Measurements from ENCODE around the gene CLSTN2.

CLSTN2 gene

DNA sequence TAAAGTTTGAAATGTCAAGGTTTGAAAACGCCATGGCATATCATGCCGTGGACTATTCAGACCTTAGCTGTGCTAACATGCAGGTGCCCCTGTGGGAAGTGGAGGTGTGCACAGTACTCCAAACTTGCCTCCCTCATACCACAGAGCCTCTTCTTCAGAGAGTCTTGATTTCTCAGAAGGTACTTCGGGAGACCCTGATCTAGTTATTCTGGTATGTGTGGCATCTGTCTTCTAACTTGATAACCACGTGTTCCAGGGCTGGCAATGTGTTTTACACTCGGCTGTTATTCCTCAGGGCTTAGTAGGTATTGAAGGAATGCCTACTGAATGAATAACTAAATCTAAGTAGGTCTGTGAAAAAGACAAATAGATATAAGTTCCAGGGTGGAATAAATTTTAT is 309.9 kb downstream of the CLSTN2 start:
- TF ChIP-seq SIN3A (IDR thresholded peaks at IDR 0.05; ENCODE audit: borderline replicate concordance, insufficient read depth, low read length) (no peak), FOXP2 (optimal IDR thresholded peaks at IDR 0.05; ENCODE audit: borderline replicate concordance, extremely low read depth, extremely low read length, insufficient read depth) (no peak), POLR2AphosphoS5 (IDR thresholded peaks at IDR 0.05; ENCODE audit: low read depth, low read length) (no peak), TAF1 (IDR thresholded peaks at IDR 0.05; ENCODE audit: borderline replicate concordance, insufficient read depth, low read length) (no peak)
- TF ChIP-seq, protein P1, sequence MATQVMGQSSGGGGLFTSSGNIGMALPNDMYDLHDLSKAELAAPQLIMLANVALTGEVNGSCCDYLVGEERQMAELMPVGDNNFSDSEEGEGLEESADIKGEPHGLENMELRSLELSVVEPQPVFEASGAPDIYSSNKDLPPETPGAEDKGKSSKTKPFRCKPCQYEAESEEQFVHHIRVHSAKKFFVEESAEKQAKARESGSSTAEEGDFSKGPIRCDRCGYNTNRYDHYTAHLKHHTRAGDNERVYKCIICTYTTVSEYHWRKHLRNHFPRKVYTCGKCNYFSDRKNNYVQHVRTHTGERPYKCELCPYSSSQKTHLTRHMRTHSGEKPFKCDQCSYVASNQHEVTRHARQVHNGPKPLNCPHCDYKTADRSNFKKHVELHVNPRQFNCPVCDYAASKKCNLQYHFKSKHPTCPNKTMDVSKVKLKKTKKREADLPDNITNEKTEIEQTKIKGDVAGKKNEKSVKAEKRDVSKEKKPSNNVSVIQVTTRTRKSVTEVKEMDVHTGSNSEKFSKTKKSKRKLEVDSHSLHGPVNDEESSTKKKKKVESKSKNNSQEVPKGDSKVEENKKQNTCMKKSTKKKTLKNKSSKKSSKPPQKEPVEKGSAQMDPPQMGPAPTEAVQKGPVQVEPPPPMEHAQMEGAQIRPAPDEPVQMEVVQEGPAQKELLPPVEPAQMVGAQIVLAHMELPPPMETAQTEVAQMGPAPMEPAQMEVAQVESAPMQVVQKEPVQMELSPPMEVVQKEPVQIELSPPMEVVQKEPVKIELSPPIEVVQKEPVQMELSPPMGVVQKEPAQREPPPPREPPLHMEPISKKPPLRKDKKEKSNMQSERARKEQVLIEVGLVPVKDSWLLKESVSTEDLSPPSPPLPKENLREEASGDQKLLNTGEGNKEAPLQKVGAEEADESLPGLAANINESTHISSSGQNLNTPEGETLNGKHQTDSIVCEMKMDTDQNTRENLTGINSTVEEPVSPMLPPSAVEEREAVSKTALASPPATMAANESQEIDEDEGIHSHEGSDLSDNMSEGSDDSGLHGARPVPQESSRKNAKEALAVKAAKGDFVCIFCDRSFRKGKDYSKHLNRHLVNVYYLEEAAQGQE (IDR thresholded peaks at IDR 0.05; ENCODE audit: insufficient read depth in 1 of 2, low read depth in 2 of 2, low read length in 2 of 2): no peak

DNA sequence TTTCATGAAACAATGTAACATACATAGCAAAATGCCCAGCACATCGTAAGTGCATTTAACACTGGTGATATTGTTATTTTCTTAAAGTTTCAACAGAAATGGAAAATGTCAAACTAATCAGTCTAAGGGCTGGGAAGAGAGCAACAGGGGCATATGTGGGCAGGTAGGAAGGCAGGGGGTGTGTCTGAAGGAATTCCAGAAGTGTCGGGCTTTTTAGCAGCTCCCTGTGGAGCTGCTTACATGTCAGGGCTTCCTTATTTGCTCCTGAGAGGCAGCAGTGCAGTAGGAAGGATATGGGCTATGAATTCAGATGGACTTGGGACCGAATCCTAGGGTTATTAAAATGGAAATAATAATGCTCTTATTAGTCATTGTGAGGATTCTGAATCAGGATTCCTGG is 311.6 kb downstream of the CLSTN2 start:
- TF ChIP-seq TAF1 (IDR thresholded peaks at IDR 0.05; ENCODE audit: borderline replicate concordance, insufficient read depth, low read length) (no peak), SIN3A (IDR thresholded peaks at IDR 0.05; ENCODE audit: borderline replicate concordance, insufficient read depth, low read length) (no peak), FOXP2 (optimal IDR thresholded peaks at IDR 0.05; ENCODE audit: borderline replicate concordance, extremely low read depth, extremely low read length, insufficient read depth) (no peak), POLR2AphosphoS5 (IDR thresholded peaks at IDR 0.05; ENCODE audit: low read depth, low read length) (no peak)
- TF ChIP-seq, protein P1 (IDR thresholded peaks at IDR 0.05; ENCODE audit: insufficient read depth in 1 of 2, low read depth in 2 of 2, low read length in 2 of 2): no peak

DNA sequence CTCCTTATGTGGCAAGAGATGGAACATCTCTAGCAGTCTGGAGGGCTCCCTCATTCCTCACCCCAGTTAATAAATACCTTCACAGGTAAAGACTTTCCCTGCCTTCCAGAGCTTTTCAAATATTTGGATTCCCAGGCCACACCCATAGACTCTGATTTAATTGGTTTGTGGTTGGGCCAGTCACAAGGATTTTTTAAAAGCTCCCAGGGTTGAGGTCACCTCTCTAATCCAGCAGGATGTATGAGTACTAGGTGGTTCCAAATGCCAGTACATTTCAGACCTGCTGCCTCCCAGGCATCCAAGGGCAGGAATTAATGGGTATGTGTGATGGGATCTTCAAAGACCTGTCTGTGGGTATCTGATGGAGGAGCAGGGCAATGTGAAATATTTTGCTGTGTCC is 312.8 kb downstream of the CLSTN2 start:
- TF ChIP-seq FOXP2 (optimal IDR thresholded peaks at IDR 0.05; ENCODE audit: borderline replicate concordance, extremely low read depth, extremely low read length, insufficient read depth): no peak
- TF ChIP-seq, protein P1 (IDR thresholded peaks at IDR 0.05; ENCODE audit: insufficient read depth in 1 of 2, low read depth in 2 of 2, low read length in 2 of 2): no peak
- no peak for TF ChIP-seq POLR2AphosphoS5 (IDR thresholded peaks at IDR 0.05; ENCODE audit: low read depth, low read length)
- no peak for TF ChIP-seq SIN3A (IDR thresholded peaks at IDR 0.05; ENCODE audit: borderline replicate concordance, insufficient read depth, low read length)
- no peak for TF ChIP-seq TAF1 (IDR thresholded peaks at IDR 0.05; ENCODE audit: borderline replicate concordance, insufficient read depth, low read length)

DNA sequence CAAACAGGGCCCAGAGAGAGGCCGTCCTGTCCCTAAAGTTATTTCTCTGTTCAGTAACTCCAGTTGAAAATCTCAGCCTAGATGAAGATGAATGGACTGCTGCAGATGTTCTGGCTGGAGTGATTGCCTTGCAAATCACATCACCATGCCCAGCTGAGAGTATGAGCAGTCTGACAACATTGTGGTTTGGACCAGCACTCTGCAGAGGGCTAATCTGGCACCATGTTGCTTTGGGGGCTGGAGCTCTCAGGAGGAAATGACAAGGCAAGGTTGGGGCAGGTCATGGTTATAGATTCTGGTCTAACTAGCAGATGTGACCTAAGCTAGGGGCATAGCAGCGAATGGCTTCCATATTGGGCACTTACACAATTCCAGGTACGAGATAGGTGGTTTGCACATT is 314.2 kb downstream of the CLSTN2 start:
- TF ChIP-seq TAF1 (IDR thresholded peaks at IDR 0.05; ENCODE audit: borderline replicate concordance, insufficient read depth, low read length) (no peak), FOXP2 (optimal IDR thresholded peaks at IDR 0.05; ENCODE audit: borderline replicate concordance, extremely low read depth, extremely low read length, insufficient read depth) (no peak), SIN3A (IDR thresholded peaks at IDR 0.05; ENCODE audit: borderline replicate concordance, insufficient read depth, low read length) (no peak), POLR2AphosphoS5 (IDR thresholded peaks at IDR 0.05; ENCODE audit: low read depth, low read length) (no peak)
- TF ChIP-seq, protein P1 (IDR thresholded peaks at IDR 0.05; ENCODE audit: insufficient read depth in 1 of 2, low read depth in 2 of 2, low read length in 2 of 2): no peak
